Psoas muscle (tissue), 8 donors: ENCODE measurements around the gene NFXL1. TPM values are rescaled to one million over a fixed set of nuclear protein-coding genes. Genes with fewer than 3 reads are reported as not detected.

ENCODE experiments used
- ATAC-seq, 4 donors: fragments of 200-7000 bp; cut with Tn5 transposase; one replicate each; pipeline ENCODE4 v1.9.1; 2020; ENCODE audit warnings: moderate library complexity in 3 of 4, mild to moderate bottlenecking in 2 of 4
- DNase-seq, 2 donors: peaks; one replicate each; pipeline ENCODE4 v3.0.0-alpha.2; 2020
- H3K27ac ChIP-seq: fragments of 200-600 bp; one replicate; pipeline ENCODE4 v1.8.0; 2022
- H3K27me3 ChIP-seq, 3 donors: fragments of 200-600 bp in 1 of 3; one replicate each; pipeline versions ENCODE4 v1.6.1 to v1.8.0; 2013 to 2022; ENCODE audit warnings: low read length in 2 of 3, mild to moderate bottlenecking in 2 of 3, moderate library complexity in 1 of 3; ENCODE audit not compliant: insufficient read depth in 3 of 3
- H3K36me3 ChIP-seq, 2 donors: fragments of 200-600 bp in 1 of 2; one replicate each; pipeline versions ENCODE4 v1.6.1 to v1.8.0; 2013 to 2022; ENCODE audit warnings: low read depth in 1 of 2, mild to moderate bottlenecking in 1 of 2, moderate library complexity in 1 of 2; ENCODE audit not compliant: insufficient read depth in 1 of 2
- H3K4me1 ChIP-seq: fragments of 200-600 bp; one replicate; pipeline ENCODE4 v1.8.0; 2022
- H3K4me3 ChIP-seq: fragments of 200-600 bp; one replicate; pipeline ENCODE4 v1.8.0; 2022; ENCODE audit warnings: mild to moderate bottlenecking
- H3K9me3 ChIP-seq: fragments of 200-600 bp; one replicate; pipeline ENCODE4 v1.8.0; 2022
- CTCF ChIP-seq: fragments of 200-600 bp; IDR thresholded peaks from one replicate; pipeline ENCODE4 v1.8.0; 2022; ENCODE audit warnings: antibody characterized with exemption
- WGBS, 3 donors: extraction: QIAGEN DNeasy Blood & Tissue Kit; methylation state at CpG; one replicate each; pipeline versions ENCODE4 v1.1.6 to v1.1.7; 2013; 5-methylcytosine and 5-hydroxymethylcytosine counted together
- intact Hi-C, 2 donors: fragments of 100-400 bp; cut with DNase I; formaldehyde crosslinking; loops; one replicate each; pipeline versions ENCODE4 v1.11.0 to v1.14.2; 2022
- polyA plus RNA-seq, 3 donors: library from polyadenylated mRNA; stranded (reverse); fragments of 200-250 nt; gene quantifications; one replicate each; pipeline ENCODE4 v1.2.3, GENCODE V29; 2013
- total RNA-seq, 4 donors: library from RNA; stranded (reverse); fragmentation: NEBNext Ultra II Directional in 2 of 4; extraction: Animal tissue kit (Norgen Biotek cat#: 25700) in 2 of 4; gene quantifications; one replicate each; pipeline versions ENCODE4 v1.2.1 to v1.2.4, GENCODE V29; 2021 to 2023
- donor health status: healthy with polysubstance abuse.
- donor health status: DM: no; HTN: no; CAD: no; lungs with moderate emphysema.
- donor health status: Bipolar disorder and iron deficiency.
- donor health status: healthy.
- donor health status: DM: yes; HTN: yes; CAD: no.
- donor health status: DM: no; HTN: no; CAD: no.
- donor health status: DM: no; HTN: no; CAD: no.
- donor health status: DM: yes; HTN: yes; CAD: no.

NFXL1 gene
- total and polyA plus RNA-seq, 7 donors: 3.1 to 6.0 (median 4.9) TPM

DNA sequence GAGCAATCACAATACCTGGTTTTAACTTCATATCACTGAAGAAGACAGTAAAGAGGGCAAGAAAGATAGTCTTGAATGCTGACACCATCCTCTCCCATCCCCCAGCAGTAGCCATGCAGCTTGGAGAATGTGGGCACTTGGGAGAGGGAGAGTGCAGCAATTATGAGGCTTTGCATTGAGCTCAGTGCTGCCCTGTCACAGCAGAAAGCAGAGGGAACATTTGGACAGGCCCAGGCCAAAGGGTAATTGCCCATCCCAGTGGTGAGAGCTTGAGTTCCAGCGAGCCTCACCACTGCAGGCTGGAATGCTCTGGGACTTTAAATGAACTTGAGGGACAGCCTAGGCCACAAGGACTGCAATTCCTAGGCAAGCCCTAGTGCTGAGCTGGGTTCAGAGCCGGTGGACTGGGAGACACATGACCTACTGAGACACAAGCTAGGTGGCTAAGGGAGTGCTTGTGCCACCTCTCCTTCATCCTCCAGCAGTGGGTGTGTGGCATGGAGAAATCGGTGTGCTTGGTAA is 112.8 kb downstream of the NFXL1 start:
- ATAC-seq (no peak), DNase-seq (no peak)
- no peaks in the 10 kb centered on the region for H3K27me3 ChIP-seq
- intact Hi-C loops: no loop called here
- H3K36me3 ChIP-seq: no peaks in the 10 kb centered on the region
- TF ChIP-seq CTCF: no peak
- 69 to 84% (median 74%) methylated on average over 3 of the region's 3 CpGs for WGBS, 3 donors
- H3K27ac ChIP-seq: no peak overlapping the region
- no peaks in the 10 kb centered on the region for H3K9me3 ChIP-seq
- H3K4me1 ChIP-seq: no peaks in the 10 kb centered on the region
- H3K4me3 ChIP-seq: no peak overlapping the region

DNA sequence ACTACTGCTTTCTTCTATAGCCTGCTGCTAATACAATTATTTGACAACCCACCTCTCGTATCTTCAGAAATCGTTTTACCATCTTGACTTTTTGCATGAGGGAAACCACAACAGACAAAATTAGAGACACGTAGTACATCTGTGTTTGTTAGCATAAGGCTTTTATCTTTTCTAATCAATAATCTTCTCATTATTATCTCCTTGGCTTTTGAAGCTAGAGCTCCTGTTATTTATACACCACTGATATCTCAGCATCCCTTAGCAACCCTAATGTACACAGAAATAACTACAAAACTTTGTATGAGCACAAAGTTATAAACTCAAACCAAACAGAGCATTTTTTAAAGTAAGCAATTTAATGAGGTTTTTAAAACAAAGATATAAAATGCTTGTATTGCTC is 116.2 kb downstream of the NFXL1 start:
- H3K9me3 ChIP-seq: no peaks in the 10 kb centered on the region
- H3K4me1 ChIP-seq: no peaks in the 10 kb centered on the region
- WGBS, 3 donors: 72 to 79% (median 77%) methylated on average over 3 of the region's 3 CpGs
- DNase-seq (no peak), ATAC-seq (no peak)
- H3K27ac ChIP-seq: no peak overlapping the region
- no peak overlapping the region for H3K4me3 ChIP-seq
- no peaks in the 10 kb centered on the region for H3K27me3 ChIP-seq
- no peaks in the 10 kb centered on the region for H3K36me3 ChIP-seq
- intact Hi-C loops: no loop called here
- TF ChIP-seq CTCF: no peak

Other genes starting within 250 kb of the NFXL1 start
- under 1 TPM in 3 of 4 donors, not detected in 1; 0.06 to 0.24 (median 0.09) TPM for gene CORIN, start 76.5 kb downstream of the NFXL1 start, total RNA-seq
- gene CORIN, start 76.5 kb downstream of the NFXL1 start, polyA plus RNA-seq: 1 to 10 TPM in 1 of 3 donors, under 1 TPM in 2; 0.03 to 1.3 (median 0.35) TPM
- under 1 TPM; 0.50 to 0.77 (median 0.66) TPM for gene CNGA1, start 102.1 kb upstream of the NFXL1 start, total RNA-seq
- gene CNGA1, start 102.1 kb upstream of the NFXL1 start, polyA plus RNA-seq: 1 to 10 TPM in 1 of 3 donors, under 1 TPM in 2; 0.15 to 1.1 (median 0.38) TPM
- gene NIPAL1, start 102.2 kb upstream of the NFXL1 start, total RNA-seq: 1 to 10 TPM in 1 of 4 donors, under 1 TPM in 3; 0.69 to 2.3 (median 0.81) TPM
- 1 to 10 TPM in 1 of 3 donors, under 1 TPM in 2; 0.41 to 1.3 (median 0.47) TPM for gene NIPAL1, start 102.2 kb upstream of the NFXL1 start, polyA plus RNA-seq
- under 1 TPM in 3 of 4 donors, not detected in 1; 0.26 to 0.52 (median 0.44) TPM for gene TXK, start 219.7 kb upstream of the NFXL1 start, total RNA-seq
- under 1 TPM; 0.07 to 0.17 (median 0.10) TPM for gene TXK, start 219.7 kb upstream of the NFXL1 start, polyA plus RNA-seq